ENCODE measurements around the gene BCLAF1.
"Not testable (repeated sequence)": the region's sequence is repeated elsewhere in the genome, so short reads cannot be mapped to it uniquely, and the experiment has no call there.

Gene BCLAF1

DNA sequence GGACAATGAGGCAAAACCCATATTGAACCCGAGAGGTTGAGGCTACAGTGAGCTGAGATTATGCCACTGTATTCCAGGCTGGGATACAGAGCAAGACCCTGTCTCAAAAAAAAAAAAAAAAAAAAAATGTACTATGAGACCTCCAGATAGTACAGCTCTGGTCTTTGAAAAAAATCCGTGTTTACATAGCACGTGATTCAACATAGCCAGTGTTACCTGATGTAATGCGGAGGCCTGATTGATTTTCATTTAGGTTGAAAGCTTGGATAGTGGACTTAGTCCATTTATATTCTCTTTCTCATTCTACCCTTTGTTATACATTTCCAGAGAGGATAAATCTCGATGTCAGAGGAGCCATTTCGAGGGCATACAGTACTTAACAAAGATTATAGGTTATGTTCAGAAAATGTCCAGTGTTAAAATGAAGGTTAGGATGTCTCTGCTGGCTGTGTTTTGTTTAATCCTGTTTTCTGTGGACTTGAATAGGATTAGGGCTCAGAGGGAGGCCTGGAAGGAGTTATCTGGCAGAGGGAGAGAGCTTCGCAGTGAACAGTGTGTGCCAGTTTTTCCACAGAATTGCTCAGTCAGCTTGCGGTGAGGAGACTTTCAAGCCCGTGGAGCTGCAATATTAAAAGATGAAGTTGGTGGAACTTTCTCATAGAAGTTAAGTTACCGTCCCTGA is 33.9 kb upstream of the BCLAF1 start:
- TF ChIP-seq POLR2A (IDR thresholded peaks at IDR 0.05; ENCODE audit: low read depth, low read length), result no peak
- FAIRE-seq, result no peak
- DNase-seq (ENCODE audit: insufficient read length, low spot score), result no peak

DNA sequence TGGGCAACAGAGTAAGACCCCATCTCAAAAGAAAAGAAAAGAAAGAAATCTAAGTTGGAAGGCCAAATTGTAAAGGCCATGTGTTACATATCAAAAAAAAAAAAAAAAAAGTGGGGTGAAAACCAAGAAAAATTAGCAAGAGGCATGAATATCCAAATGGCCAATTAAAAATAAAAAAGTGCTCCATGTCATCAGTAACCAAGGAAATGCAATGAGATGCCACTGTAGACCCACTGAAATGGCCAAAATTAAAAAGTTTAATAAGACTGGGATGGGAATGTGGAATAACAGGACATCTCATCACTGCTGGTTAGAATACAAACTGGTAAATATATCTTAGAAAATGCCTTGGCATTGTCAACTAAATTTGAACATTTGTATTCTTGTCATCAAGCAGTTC is 30.1 kb upstream of the BCLAF1 start:
- no peak for FAIRE-seq
- TF ChIP-seq POLR2A (IDR thresholded peaks at IDR 0.05; ENCODE audit: low read depth, low read length), result no peak

DNA sequence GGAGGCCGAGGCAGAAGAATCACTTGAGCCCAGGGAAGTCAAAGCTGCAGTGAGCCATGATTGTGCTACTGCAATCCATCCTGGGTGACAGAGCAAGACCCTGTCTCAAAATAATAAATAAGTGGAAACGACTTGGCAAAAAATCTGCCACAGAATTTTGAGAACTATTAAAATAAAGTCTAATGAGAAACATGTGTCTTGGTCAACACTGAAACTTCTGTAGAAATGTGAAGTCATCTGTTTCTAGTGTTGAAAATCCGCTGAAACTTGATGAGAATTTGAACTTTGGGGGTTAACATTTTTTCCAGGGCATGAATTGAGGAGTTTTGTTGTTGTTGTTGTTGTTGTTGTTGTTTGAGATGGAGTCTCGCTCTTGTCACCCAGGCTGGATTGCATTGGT is 29.0 kb upstream of the BCLAF1 start:
- DNase-seq (ENCODE audit: insufficient read length, low spot score) (no peak), FAIRE-seq (no peak)
- TF ChIP-seq POLR2A (IDR thresholded peaks at IDR 0.05; ENCODE audit: low read depth, low read length), result no peak

More for the DNA sequence above, 30.1 kb upstream of the BCLAF1 start:
- DNase-seq (ENCODE audit: insufficient read length, low spot score), result no peak

DNA sequence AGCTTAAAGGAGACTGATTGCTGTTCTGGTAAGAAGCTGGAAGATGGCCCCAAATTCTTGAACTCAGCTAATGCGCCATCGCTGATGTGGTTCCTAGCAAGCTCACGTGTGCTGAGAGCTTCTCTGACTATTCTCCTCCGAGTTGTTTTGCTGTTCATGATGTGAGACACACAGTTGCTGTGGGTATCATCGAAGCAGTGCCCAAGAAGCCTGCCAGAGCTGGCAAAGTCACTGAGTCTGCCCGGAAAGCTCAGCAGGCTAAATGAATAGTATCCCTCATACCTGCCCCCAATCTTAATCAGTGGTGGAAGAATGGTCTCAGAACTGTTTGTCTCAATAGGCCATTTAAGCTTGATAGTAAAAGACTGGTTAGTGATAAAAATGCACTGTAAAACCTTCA is 28.3 kb upstream of the BCLAF1 start:
- FAIRE-seq, result no peak
- TF ChIP-seq POLR2A (IDR thresholded peaks at IDR 0.05; ENCODE audit: low read depth, low read length), result no peak
- no peak for DNase-seq (ENCODE audit: insufficient read length, low spot score)

- FAIRE-seq, result peak; percentile 45
- no peak for TF ChIP-seq POLR2A (IDR thresholded peaks at IDR 0.05; ENCODE audit: low read depth, low read length)
- DNase-seq (ENCODE audit: insufficient read length, low spot score), result no peak
These were observed 27.5 kb upstream of the BCLAF1 start for GRCh38 chr6:136317021-136317694.

DNA sequence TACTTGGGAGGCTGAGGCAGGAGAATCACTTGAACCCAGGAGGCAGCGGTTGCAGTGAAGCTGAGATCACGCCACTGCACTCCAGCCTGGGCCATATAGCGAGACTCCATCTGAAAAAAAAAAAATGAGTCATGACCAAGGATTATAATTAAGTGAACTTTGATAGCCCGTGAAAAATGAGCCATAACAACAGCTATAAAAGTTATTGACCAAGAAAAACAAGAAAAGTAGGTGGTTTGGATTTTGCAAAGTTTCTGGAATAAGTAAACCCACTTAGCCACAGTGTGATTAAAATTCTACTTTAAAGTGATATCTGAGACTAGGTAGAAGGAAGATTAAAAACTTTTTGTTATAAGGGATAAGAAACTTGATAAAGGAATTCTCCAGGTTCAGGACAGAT is 25.9 kb upstream of the BCLAF1 start:
- FAIRE-seq, result no peak
- TF ChIP-seq POLR2A (IDR thresholded peaks at IDR 0.05; ENCODE audit: low read depth, low read length), result no peak

GRCh38 chr6:136312975-136313374 is 23.3 kb upstream of the BCLAF1 start:
- FAIRE-seq (no peak), DNase-seq (ENCODE audit: insufficient read length, low spot score) (no peak)
- no peak for TF ChIP-seq POLR2A (IDR thresholded peaks at IDR 0.05; ENCODE audit: low read depth, low read length)

More for the DNA sequence above, 25.9 kb upstream of the BCLAF1 start:
- DNase-seq (ENCODE audit: insufficient read length, low spot score), result no peak

- FAIRE-seq (no peak), DNase-seq (ENCODE audit: insufficient read length, low spot score) (no peak)
- TF ChIP-seq POLR2A (IDR thresholded peaks at IDR 0.05; ENCODE audit: low read depth, low read length), result no peak
These were observed 20.2 kb upstream of the BCLAF1 start for GRCh38 chr6:136309729-136310311.

DNA sequence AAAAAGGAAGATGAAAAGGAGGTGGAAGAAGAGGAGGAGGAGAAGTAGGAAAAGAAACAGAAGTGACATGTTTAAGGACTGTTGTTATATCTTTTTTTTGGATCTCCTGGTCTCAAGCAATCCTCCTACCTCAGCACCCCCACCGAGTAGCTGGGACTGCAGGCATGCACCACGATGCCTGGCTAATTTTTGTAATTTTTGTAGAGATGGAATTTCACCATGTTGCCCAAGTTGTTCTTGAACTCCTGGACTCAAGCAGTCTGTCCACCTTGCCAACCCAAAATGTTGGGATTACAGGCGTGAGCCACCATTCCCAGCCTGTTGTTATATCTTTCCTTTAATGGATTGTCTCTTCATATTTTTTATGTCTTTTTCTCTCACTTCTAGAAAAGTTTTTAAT is 19.5 kb upstream of the BCLAF1 start:
- TF ChIP-seq POLR2A (IDR thresholded peaks at IDR 0.05; ENCODE audit: low read depth, low read length), result no peak
- FAIRE-seq (no peak), DNase-seq (ENCODE audit: insufficient read length, low spot score) (no peak)

GRCh38 chr6:136308469-136308868 is 18.8 kb upstream of the BCLAF1 start:
- not testable (repeated sequence) for DNase-seq (ENCODE audit: insufficient read length, low spot score); FAIRE-seq

- no peak for TF ChIP-seq POLR2A (IDR thresholded peaks at IDR 0.05; ENCODE audit: low read depth, low read length)
- FAIRE-seq, result no peak
- DNase-seq (ENCODE audit: insufficient read length, low spot score), result no peak
These were observed 17.7 kb upstream of the BCLAF1 start for GRCh38 chr6:136307351-136307750.

GRCh38 chr6:136306466-136306865 is 16.8 kb upstream of the BCLAF1 start:
- no peak for TF ChIP-seq POLR2A (IDR thresholded peaks at IDR 0.05; ENCODE audit: low read depth, low read length)
- no peak for FAIRE-seq
- DNase-seq (ENCODE audit: insufficient read length, low spot score), result no peak

GRCh38 chr6:136304410-136304809 is 14.8 kb upstream of the BCLAF1 start:
- no peak for FAIRE-seq
- DNase-seq (ENCODE audit: insufficient read length, low spot score), result no peak
- no peak for TF ChIP-seq POLR2A (IDR thresholded peaks at IDR 0.05; ENCODE audit: low read depth, low read length)

- no peak for TF ChIP-seq POLR2A (IDR thresholded peaks at IDR 0.05; ENCODE audit: low read depth, low read length)
- FAIRE-seq, result no peak
- DNase-seq (ENCODE audit: insufficient read length, low spot score), result no peak
These were observed 13.9 kb upstream of the BCLAF1 start for GRCh38 chr6:136303516-136303915.

- no peak for TF ChIP-seq POLR2A (IDR thresholded peaks at IDR 0.05; ENCODE audit: low read depth, low read length)
- FAIRE-seq (no peak), DNase-seq (ENCODE audit: insufficient read length, low spot score) (no peak)
These were observed 5.0 kb upstream of the BCLAF1 start for GRCh38 chr6:136294621-136295020.

All from H54 (cell line).